Kidney glomerular epithelial cell (primary cell): ENCODE results near the gene EML4.

Experiments
- DNase-seq: peaks from one replicate; lab custom pipeline; 2025; lab: John Stamatoyannopoulos, UW

EML4 gene

DNA sequence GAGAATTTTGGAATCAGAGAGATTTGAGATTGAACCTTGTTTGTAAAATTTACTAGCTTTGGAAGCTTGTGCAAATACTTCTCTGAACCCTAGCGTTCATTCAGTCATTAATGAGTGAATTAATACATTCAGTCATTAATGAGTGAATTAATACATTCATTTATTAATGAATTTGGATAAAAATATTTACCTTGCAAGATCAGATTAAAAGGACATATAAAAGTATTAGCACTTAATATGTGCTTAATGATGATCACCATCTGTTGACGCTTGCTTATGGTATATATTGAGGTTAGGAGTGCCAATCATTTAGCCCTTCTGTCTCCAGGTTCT is 26.9 kb downstream of the EML4 start:
- no peak for DNase-seq

- peak; percentile 23 for DNase-seq
Observed at GRCh38 chr2:42196403-42197267, 27.5 kb downstream of the EML4 start.

DNA sequence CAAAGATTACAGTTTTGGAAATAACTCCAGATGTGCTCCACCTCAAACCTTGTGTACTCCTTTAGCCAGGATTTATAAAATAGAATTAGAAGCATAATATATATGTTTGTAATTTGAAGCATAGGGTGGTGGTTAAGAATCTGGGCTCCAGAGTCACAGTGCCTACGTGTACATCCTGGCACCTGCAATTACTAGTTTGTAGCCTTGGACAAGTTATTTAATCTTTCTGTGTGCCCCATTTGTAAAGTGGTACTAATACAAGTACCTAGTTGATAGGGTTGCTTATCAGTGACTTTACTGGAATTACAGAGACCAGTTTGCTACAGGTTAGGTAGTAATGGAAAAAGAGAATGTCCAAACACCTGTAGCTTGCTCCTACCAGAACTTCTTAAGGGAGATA is 28.6 kb downstream of the EML4 start:
- no peak for DNase-seq

- DNase-seq = no peak
Observed at GRCh38 chr2:42198466-42198865, 29.3 kb downstream of the EML4 start.

GRCh38 chr2:42199002-42199401 is 29.8 kb downstream of the EML4 start:
- DNase-seq = no peak

- DNase-seq = no peak
Observed at GRCh38 chr2:42199626-42200025, 30.5 kb downstream of the EML4 start.

DNA sequence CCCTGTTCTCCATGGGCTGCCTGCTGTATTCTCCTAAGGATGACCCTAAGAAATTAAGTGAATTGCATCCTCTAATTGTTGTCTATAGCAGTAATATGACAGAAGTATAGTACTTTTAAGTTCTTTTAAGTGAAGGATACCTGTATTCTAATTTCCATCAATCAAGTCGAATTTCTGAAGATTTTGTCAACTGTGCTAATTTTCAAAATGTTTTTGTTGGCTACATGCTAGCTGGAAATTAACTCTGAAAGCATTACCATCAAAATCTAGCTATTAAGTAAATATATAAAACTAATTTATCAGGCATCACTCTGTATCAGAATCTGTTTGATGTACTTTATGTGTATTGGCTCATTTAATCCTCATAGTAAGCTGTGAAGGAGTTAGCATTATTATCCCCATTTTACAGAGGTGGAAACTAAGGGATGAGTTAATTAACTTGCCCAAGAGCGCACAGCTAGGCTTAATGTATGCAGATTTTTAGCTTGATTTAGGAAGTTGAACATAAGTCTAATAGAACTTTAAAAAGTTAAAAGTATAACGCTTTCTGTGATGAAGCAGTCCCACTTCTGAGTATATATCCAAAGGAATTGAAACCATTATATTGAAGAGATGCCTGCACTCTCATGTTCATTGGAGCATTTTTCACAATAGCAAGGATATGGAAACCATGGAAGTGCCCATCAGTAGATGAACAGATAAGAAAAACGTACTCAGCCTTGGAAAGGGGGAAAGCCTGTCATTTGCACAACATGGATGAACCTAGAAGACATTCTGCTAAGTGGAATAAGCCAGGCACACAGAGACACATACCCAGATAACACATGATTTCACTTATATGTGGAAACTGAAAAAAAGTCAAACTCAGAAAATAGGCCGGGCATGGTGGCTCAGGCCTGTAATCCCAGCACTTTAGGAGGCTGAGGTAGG is 32.0 kb downstream of the EML4 start:
- no peak for DNase-seq

DNA sequence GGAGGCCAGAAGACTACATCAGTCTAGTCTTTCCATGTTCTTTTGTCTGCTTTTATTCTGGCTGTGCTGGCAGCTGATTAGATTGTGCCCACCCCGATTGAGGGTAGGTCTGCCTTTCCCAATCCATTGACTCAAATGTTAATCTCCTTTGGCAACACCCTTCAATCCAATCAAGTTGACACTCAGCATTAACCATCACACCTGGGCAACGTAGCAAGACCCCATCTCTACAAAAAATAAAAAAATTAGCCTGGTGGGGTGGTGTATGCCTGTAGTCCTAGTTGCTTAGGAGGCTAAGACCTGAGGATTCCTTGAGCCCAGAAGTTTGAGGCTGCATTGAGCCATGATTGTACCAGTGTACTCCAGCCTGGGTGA is 33.5 kb downstream of the EML4 start:
- no peak for DNase-seq

- no peak for DNase-seq
Observed at GRCh38 chr2:42203792-42204191, 34.6 kb downstream of the EML4 start.

GRCh38 chr2:42205337-42205736 is 36.2 kb downstream of the EML4 start:
- DNase-seq = no peak

GRCh38 chr2:42207826-42208225 is 38.7 kb downstream of the EML4 start:
- no peak for DNase-seq

- DNase-seq = no peak
Observed at GRCh38 chr2:42210203-42210602, 41.0 kb downstream of the EML4 start.

DNA sequence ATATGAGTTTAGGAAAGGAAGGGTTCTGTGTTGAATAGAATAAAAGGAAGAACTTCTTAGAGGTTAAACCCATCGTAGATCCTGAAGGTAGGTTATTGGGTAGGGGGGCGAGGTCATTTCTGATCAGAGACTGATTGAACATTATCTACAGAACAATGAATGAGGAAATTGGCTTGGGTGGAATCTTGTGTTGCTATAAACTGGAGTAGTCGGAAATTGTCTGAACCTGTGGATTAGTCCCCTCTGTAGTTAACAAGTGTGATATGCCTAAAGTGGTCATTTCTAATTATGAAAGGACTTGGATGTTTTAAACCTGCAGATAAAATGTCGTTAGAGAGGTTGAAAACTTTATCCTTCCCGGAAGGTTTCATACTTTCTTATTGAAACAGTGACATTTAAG is 42.1 kb downstream of the EML4 start:
- no peak for DNase-seq

GRCh38 chr2:42214669-42215068 is 45.5 kb downstream of the EML4 start:
- DNase-seq = no peak

DNA sequence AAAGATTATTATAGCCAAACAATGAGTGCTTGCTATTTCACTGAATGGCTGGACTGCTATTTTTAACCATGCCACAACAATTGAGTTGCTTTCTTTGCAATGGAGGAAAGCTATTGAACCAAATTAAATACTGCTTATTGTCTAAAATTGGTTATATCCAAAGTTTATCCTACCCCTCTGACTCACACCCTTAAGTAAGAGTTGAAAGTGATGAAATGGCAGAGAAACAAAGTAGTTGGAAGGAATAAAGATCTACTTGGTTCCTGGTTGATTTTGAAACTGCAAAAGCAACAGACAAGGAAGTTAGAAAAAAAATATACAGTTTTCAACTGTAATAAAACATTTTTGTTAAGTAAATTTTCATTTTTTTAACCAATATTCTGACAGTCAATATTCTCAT is 47.5 kb downstream of the EML4 start:
- no peak for DNase-seq

- no peak for DNase-seq
Observed at GRCh38 chr2:42217307-42217706, 48.2 kb downstream of the EML4 start.

- DNase-seq = no peak
Observed at GRCh38 chr2:42217914-42218313, 48.8 kb downstream of the EML4 start.

GRCh38 chr2:42218712-42219111 is 49.6 kb downstream of the EML4 start:
- no peak for DNase-seq

GRCh38 chr2:42219160-42219559 is 50.0 kb downstream of the EML4 start:
- DNase-seq = no peak

GRCh38 chr2:42220566-42220965 is 51.4 kb downstream of the EML4 start:
- no peak for DNase-seq

DNA sequence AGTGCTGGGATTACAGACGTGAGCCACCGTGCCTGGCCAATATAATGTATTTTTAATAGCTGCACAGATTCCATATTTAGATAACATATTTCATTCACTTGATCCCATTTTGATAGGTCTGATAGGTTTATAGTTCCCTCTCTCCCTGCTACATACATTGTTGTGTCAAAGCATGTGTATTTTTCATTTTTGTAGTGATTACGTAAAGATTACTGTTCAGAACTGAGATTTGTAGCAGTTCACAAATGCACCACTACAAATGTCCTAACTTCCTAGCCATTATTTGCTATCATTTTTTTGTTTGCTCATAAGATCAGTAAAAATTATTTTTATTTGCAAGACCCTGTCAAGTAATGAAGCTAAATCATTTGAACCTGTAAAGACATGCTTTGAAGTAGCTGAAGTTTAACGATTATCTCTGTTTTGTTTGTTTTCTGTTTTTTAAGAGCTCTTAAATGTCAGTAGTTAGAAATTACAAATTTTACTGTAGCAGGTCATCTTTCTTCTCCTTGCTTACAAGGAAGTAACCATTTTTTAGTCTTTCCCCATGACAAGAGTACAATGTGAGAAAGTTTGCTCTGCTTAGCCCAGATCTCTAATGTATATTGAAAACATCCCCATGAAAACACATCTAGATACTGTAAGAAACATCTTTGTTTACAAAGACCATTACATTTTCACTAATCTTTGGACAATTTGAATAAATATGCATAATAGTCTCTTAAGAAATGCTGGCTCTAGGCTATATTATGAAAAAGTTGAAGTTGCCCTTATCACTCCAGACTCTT is 54.1 kb downstream of the EML4 start:
- DNase-seq = no peak

DNA sequence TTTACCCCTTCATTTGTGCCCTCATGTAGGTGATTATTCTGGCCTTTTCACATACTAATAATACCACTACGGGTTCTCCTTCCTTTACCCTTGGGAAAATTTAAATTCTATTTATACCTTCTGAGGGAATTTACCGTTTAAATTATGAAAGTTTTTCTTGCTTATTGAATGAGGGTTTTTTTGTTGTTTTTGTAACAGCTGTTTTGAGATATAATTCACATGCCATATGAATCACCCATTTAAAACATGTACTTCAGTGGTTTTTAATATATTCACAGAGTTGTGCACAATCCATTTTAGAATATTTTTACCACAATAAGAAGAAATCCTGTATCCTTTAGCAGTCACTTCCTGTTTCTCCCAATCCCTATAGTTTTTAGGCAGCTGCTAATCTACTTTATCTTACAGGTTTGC is 54.7 kb downstream of the EML4 start:
- DNase-seq = no peak
